GM12801 (cell line): ENCODE data around the gene KCNE3.

Experiments
- TF ChIP-seq, protein P1 (sequence below): IDR thresholded peaks from one replicate; pipeline ENCODE4 v1.5.1; 2011; ENCODE audit warnings: control low read depth; ENCODE audit not compliant: insufficient read length; ENCODE audit errors: extremely low read depth

KCNE3 gene

DNA sequence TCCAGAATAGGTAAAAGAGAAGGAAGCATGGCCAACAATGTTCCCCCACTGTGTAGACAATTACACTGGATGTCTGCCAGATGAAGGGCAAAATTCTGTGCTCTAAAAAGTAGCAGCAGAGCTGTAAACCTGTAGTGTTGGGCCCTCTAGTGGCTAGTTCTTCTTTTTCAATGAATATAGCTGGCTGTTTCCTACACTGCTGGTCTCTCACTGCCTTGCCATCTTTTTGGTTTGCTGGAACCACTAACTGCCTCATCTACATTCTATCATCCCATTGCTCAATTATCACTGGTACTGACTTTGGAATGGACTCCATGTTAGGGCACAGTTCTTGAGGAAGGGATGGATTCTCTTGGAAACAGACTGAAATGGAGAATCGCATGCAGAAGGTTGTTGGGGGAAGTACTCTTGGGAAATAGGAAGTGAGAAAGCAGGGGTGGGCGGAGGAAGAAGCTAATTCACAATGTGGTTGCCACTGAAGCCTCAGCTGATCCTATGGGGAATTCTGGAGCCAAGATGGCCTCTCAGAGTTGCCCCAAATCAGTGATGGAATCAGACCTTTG is 17.9 kb downstream of the KCNE3 start:
- TF ChIP-seq, protein P1, sequence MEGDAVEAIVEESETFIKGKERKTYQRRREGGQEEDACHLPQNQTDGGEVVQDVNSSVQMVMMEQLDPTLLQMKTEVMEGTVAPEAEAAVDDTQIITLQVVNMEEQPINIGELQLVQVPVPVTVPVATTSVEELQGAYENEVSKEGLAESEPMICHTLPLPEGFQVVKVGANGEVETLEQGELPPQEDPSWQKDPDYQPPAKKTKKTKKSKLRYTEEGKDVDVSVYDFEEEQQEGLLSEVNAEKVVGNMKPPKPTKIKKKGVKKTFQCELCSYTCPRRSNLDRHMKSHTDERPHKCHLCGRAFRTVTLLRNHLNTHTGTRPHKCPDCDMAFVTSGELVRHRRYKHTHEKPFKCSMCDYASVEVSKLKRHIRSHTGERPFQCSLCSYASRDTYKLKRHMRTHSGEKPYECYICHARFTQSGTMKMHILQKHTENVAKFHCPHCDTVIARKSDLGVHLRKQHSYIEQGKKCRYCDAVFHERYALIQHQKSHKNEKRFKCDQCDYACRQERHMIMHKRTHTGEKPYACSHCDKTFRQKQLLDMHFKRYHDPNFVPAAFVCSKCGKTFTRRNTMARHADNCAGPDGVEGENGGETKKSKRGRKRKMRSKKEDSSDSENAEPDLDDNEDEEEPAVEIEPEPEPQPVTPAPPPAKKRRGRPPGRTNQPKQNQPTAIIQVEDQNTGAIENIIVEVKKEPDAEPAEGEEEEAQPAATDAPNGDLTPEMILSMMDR: no peak

- TF ChIP-seq, protein P1: no peak
Observed at GRCh38 chr11:74447720-74448119, 19.6 kb downstream of the KCNE3 start.

GRCh38 chr11:74446532-74446938 is 20.8 kb downstream of the KCNE3 start:
- TF ChIP-seq, protein P1: no peak

DNA sequence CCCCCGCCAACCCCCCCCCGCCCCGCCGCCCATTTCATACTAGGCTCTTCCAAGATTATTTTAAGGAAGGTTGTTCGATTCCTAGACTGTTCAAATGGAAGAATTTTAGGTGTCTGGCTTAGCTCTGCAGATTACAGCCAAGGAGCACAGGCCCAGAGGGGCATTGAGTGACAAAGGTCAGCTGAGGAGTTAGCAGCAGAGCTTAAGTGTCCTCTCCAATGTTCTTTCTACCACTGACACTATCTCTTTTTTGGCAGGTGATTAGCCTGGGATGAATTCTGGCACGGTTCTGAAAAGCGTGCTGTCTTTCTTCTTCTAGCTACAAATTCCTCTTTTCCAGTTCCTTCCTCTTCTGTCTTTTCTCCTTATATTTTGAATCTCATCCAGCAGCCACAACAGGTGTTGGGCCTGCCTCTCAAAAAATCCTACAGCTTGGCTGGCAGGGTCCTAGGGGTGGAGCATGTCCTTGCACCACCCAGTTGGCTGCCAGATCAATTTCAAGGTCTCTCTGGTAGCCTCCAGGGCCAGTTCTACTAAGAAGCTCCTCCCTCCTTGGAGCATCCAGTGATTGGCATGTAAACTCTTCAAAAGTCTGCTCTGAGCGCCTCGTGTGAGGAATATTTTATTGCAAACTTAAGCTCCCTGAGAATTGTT is 23.0 kb downstream of the KCNE3 start:
- TF ChIP-seq, protein P1: no peak

DNA sequence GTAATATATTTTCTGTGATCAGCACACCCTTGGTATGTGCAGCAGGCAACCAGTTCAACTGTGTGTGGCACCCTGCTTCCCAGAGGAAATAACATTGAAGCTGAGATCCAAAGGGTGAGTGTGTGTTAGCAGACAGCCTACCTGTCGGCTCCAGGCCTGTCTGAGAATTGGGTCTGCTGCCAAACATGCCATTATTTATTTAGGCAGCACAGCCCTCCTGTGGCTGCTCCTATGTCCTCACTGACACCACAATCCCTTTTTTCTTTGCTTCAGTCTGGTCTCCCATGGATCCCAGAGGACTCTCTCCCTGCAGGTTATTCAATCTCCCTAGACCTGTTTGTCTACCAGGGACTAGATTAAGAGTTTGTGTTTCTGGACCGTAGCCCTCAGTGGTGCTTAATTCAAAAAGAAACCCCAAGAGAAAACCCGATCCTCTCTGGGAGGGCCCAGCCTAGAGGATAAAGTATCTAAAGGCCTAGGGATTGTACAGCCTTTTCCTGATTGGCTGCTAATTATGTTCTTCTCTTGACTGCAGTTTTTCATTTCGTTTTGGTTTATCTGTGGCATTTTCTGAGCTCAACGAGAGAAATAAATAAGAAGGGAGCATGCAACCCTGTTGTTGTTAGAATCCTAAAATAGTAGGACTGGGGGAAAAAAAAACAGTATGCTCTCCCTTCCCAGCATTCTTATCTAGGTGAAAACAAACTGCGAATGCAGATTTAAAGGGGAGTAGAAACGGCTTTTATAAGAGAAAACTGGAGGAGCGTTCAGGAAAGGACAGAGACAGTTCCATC is 24.1 kb downstream of the KCNE3 start:
- TF ChIP-seq, protein P1: no peak

DNA sequence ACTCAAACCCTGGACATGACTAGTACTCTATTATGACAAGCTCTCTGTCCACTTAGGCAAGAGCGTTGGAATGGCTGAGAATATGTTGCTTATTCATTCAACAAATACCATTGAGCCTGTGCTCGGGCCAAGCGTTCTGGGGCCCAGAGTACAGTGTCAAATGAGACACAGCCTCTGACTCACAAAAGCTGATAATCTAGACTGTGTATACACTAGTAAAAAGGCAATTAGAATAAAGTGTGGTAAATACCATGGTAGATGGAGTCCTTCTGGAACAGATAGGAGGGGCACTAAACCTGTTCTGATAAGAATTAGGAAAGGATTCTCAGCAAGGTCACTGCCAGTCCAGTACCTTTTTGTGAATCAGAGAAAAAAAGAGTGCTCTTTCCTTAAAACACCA is 24.7 kb downstream of the KCNE3 start:
- TF ChIP-seq, protein P1: no peak

DNA sequence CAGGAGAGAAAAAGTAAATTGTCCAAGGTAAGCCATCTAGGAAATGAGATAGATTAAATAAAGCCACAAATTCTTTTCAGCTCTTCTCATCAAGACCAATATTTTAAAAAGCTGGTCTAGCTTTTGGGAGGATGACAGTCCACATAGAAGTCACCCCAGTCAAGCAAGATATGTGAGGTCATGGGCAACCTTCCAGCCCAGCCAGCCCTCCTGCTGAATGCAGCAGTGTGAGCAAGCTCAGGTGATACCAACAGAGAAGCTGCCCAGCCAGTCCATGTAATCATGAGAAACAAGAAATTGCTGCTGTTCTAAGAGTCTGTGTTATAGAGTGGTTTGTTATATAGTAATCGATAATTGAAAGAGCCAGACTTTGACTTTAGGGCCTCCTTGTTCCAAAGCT is 28.7 kb downstream of the KCNE3 start:
- TF ChIP-seq, protein P1: no peak
